Sciatic nerve (tissue), 2 donors: ENCODE results near the gene SEMA7A. TPM values are rescaled to one million over a fixed set of nuclear protein-coding genes. Genes with fewer than 3 reads are reported as not detected.

Experiments used
- ATAC-seq: fragments of 200-7000 bp; cut with Tn5 transposase; one replicate; pipeline ENCODE4 v1.9.1; 2020; ENCODE audit warnings: mild to moderate bottlenecking, moderate library complexity
- DNase-seq: peaks from one replicate; pipeline ENCODE4 v3.0.0-alpha.2; 2020; ENCODE audit warnings: low spot score
- intact Hi-C: fragments of 100-400 bp; cut with DNase I; formaldehyde crosslinking; loops from one replicate; pipeline ENCODE4 v1.14.2; 2022
- total RNA-seq: library from RNA; stranded (reverse); fragmentation: NEBNext Ultra II Directional; extraction: Animal tissue kit (Norgen Biotek cat#: 25700); gene quantifications from one replicate; pipeline ENCODE4 v1.2.1, GENCODE V29; 2021
- donor health status: DM: no; HTN: no; CAD: no.
- donor health status: DM: no; HTN: no; CAD: no.

SEMA7A gene
- total RNA-seq, 1 donor from 2014 or later = 30.9 TPM

- DNase-seq = no peak
- ATAC-seq = no peak
- intact Hi-C loops = loop anchor here (10.0 kb wide), 1 partner anchor 170 kb away; no protein-coding TSS in a partner anchor
Measured at GRCh38 chr15:74454764-74455500, 21.2 kb upstream of the SEMA7A start.

- no peak for DNase-seq
- ATAC-seq = no peak
- intact Hi-C loops = loop anchor here (10.0 kb wide), 1 partner anchor 171 kb away; no protein-coding TSS in a partner anchor
Measured at GRCh38 chr15:74453925-74454763, 20.4 kb upstream of the SEMA7A start.

DNA sequence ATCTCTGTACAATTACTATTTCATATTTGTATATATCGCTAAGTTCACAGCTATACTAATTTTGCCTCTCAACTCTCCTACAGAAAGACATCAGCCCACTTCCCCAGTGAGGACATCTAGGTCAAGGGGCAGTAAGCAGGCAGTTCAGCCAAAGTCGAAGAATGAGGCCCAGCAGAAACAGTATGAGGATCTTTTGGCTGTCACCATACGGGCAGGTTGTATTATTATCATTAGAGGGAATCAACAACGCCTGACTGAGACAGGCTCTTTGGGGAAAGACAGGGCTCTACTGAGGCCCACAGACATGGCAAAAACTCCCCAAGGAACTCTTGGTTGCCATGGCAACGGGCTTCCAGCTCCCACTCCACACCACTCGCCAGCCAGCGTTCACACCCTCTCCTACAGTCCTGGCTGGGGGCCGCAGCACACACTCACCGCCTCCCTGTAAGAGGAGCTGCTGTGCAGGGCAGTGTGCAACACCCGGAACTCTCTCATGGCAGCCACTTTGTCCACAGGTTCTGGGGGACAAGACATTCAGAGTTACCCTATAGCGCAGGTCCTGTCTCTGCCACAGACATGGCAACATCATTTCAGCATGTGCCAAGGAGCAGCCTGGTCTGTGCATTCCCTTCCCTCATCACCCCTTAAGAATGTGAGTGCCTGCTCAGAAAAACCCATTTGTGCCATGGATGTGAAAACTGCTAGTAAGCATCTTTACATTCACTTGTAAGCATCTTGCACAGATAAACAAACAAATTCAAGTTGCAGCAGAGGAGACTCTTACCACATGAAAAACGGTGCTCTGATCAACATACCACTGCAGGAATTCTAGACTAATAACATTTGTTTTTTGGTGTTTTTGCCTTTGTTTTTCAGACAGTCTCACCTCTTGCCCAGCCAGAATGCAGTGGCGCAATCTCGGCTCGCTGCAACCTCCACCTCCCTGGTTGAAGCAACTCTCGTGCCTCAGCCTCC, 18.4 kb upstream of the SEMA7A start:
- ATAC-seq = peak; percentile 45
- no peak for DNase-seq

GRCh38 chr15:74451322-74451721, 17.6 kb upstream of the SEMA7A start:
- intact Hi-C loops = loop anchor here (10.0 kb wide), 1 partner anchor 173 kb away; no protein-coding TSS in a partner anchor
- DNase-seq = no peak
- no peak for ATAC-seq

More for the DNA sequence above, 18.4 kb upstream of the SEMA7A start:
- intact Hi-C loops = loop anchor here (10.0 kb wide), 1 partner anchor 173 kb away; no protein-coding TSS in a partner anchor

DNA sequence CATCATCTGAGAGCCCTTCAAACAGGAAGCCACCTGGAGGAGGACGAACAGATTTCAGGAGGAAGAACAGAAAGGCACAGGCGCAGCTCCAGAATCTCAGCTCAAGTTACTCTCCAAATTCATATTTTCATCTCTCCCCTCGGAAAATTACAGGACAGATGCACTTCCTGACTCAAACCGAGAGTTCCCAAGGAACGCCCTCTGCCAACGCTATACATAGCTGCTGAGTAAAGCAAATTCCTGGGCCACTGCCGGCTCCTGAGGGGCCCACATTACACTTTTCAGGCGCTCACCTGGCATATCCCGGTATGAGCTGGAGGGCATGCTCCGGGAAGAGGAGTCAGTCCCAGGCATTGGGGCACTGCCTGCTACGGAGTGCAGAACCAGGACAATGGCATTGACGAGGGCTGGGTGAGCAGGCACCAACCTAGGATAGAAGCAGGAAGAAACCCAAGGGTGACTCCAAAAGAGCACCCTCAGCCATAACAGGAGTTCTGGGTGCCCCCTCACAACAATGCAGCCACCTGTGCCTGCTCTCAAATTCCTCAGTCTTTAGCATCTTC, 16.0 kb upstream of the SEMA7A start:
- no peak for DNase-seq
- intact Hi-C loops = loop anchor here (10.0 kb wide), 1 partner anchor 175 kb away; no protein-coding TSS in a partner anchor
- ATAC-seq = no peak

DNA sequence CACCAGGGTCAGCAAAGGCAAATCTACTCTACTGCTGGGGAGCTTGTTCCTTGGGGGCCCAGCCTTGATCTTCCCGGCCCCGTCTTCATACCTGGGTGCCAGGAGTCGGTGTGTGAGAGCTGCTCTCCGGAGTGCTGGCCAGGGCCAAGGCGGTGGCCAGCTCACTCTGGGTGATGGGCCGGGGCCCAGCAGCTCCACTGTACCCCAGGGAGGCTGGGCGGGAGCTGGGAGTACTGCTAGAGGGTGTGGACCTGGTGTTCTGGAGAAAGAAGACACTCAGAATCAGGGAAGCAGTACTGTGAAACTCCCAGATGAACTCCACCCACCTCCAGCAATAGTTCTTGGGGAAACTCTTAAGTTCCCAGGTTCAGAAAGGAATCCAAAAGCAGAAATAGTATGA, 15.3 kb upstream of the SEMA7A start:
- ATAC-seq (no peak), DNase-seq (no peak)
- intact Hi-C loops = no loop called here

- intact Hi-C loops = no loop called here
- no peak for ATAC-seq
Measured at GRCh38 chr15:74445816-74446763, 12.3 kb upstream of the SEMA7A start.

GRCh38 chr15:74444106-74445062, 10.6 kb upstream of the SEMA7A start:
- DNase-seq = no peak

More at GRCh38 chr15:74445816-74446763, 12.3 kb upstream of the SEMA7A start:
- no peak for DNase-seq

GRCh38 chr15:74443100-74443909, 9.5 kb upstream of the SEMA7A start:
- ATAC-seq (peak; percentile 35), DNase-seq (no peak)
- intact Hi-C loops = no loop called here

More at GRCh38 chr15:74444106-74445062, 10.6 kb upstream of the SEMA7A start:
- intact Hi-C loops = no loop called here
- ATAC-seq = no peak

DNA sequence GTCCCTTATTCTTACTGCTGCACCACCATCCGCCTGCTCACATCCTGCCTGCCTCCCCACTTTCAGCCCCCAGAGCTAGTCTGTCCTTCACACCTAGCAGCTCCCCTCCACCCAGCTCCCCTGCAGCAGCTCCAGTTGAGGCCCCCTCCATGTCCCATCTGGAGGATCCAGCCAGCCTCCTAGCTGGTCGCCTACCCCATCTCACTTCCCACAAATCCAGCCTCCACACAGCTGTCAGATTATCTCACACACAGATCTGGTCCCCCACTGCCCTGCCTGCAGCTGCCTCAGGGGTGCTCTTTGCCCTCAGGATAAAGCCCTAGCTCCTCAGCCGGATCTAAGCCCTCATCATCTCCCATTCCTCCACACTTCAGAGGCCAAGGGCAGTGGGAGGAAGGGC, 8.8 kb upstream of the SEMA7A start:
- intact Hi-C loops = no loop called here
- ATAC-seq (no peak), DNase-seq (no peak)

DNA sequence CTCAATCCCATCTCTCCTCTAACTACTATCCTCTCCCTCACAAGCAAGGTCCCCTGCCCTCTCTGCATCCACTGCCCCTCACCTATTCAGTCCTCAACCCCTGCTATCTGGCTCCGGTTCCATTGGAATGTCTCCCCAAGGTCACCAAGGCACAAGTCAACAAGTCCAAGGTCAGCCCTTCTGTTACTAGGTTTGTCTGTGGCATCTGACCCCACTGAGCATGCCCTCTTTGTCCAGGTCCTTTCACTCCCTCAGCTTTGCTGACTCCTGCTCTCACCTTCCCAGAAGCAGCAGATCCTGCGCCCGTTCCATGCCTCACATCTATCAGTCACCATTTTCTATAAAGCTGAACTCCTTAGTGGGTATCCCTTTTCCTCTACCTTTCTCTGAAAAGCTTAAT, 8.3 kb upstream of the SEMA7A start:
- no peak for ATAC-seq
- intact Hi-C loops = no loop called here
- no peak for DNase-seq

- ATAC-seq = no peak
- no peak for DNase-seq
- intact Hi-C loops = no loop called here
Measured at GRCh38 chr15:74441248-74441941, 7.6 kb upstream of the SEMA7A start.

GRCh38 chr15:74438721-74439316, 5.1 kb upstream of the SEMA7A start:
- intact Hi-C loops = no loop called here
- DNase-seq (peak; percentile 83), ATAC-seq (peak; percentile 63)

GRCh38 chr15:74438206-74438605, 4.4 kb upstream of the SEMA7A start:
- intact Hi-C loops = no loop called here
- DNase-seq (no peak), ATAC-seq (no peak)
